NCI-H2081 treated with DMSO at 0.1 percent for 48 hours (cell line): ENCODE measurements around the gene EXOSC3.
"Not testable (repeated sequence)": the region's sequence is repeated elsewhere in the genome, so short reads cannot be mapped to it uniquely, and the experiment has no call there.

Source experiments
- DNase-seq: peaks from one replicate; lab custom pipeline; 2025; lab: John Stamatoyannopoulos, UW

Gene EXOSC3

GRCh38 chr9:37784616-37785483 is at the start of gene EXOSC3:
Gene EXOSC3, minus strand, starts transcription at chr9:37785064. Its CDS starts 20 bp downstream, at chr9:37785044.
- DNase-seq: peak; percentile 53

- no peak for DNase-seq
Observed at GRCh38 chr9:37827483-37828165, 42.8 kb upstream of the EXOSC3 start.

- not testable (repeated sequence) for DNase-seq
Observed at GRCh38 chr9:37825174-37825573, 40.3 kb upstream of the EXOSC3 start.

- DNase-seq: no peak
Observed at GRCh38 chr9:37820142-37820541, 35.3 kb upstream of the EXOSC3 start.

- no peak for DNase-seq
Observed at GRCh38 chr9:37818849-37819248, 34.0 kb upstream of the EXOSC3 start.

GRCh38 chr9:37812773-37813379 is 28.0 kb upstream of the EXOSC3 start:
- DNase-seq: no peak

- DNase-seq: no peak
Observed at GRCh38 chr9:37811906-37812476, 27.1 kb upstream of the EXOSC3 start.

- DNase-seq: not testable (repeated sequence)
Observed at GRCh38 chr9:37809676-37810075, 24.8 kb upstream of the EXOSC3 start.

GRCh38 chr9:37806271-37806670 is 21.4 kb upstream of the EXOSC3 start:
- no peak for DNase-seq

- DNase-seq: no peak
Observed at GRCh38 chr9:37801959-37802711, 17.3 kb upstream of the EXOSC3 start.

- DNase-seq: no peak
Observed at GRCh38 chr9:37801287-37801850, 16.5 kb upstream of the EXOSC3 start.

GRCh38 chr9:37800631-37801286 is 15.9 kb upstream of the EXOSC3 start, which contains the start of gene DCAF10:
Gene DCAF10, plus strand, starts transcription at chr9:37800797. Its CDS starts 70 bp downstream, at chr9:37800867.
- peak; percentile 15 for DNase-seq

GRCh38 chr9:37798677-37799076 is 13.8 kb upstream of the EXOSC3 start:
- DNase-seq: no peak

- DNase-seq: no peak
Observed at GRCh38 chr9:37796232-37796631, 11.4 kb upstream of the EXOSC3 start.

GRCh38 chr9:37792122-37792521 is 7.3 kb upstream of the EXOSC3 start:
- no peak for DNase-seq

GRCh38 chr9:37790096-37790495 is 5.2 kb upstream of the EXOSC3 start:
- DNase-seq: no peak

GRCh38 chr9:37788332-37788731 is 3.5 kb upstream of the EXOSC3 start:
- DNase-seq: no peak

- DNase-seq: no peak
Observed at GRCh38 chr9:37787059-37787458, 2.2 kb upstream of the EXOSC3 start.

GRCh38 chr9:37784291-37784615 is 611 bp downstream of the EXOSC3 start:
- no peak for DNase-seq

GRCh38 chr9:37778534-37778933 is 6.3 kb downstream of the EXOSC3 start:
- DNase-seq: no peak

GRCh38 chr9:37776328-37776727 is 8.5 kb downstream of the EXOSC3 start:
- DNase-seq: no peak
